Measurements from ENCODE around the gene DPH6. TPM values are rescaled to one million over a fixed set of nuclear protein-coding genes. Genes with fewer than 3 reads are reported as not detected.

The DPH6 gene
- total RNA-seq, 1 donor from 2014 or later = 20.9 TPM

GRCh38 chr15:35491999-35492398 is 54.0 kb downstream of the DPH6 start:
- Histone ChIP-seq H3K9me3 (ENCODE audit: control insufficient read depth in 3 of 3, low read length in 3 of 3) (no peaks in the 10 kb centered on the region), H3K9ac (ENCODE audit: low read depth in 1 of 3, low read length in 3 of 3) (no peak overlapping the region), H3K27me3 (ENCODE audit: control insufficient read depth in 3 of 3, insufficient read depth in 3 of 3, low read length in 3 of 3) (no peaks in the 10 kb centered on the region), H3K27ac (ENCODE audit: low read depth, low read length) (no peak overlapping the region), H3K4me1 (ENCODE audit: control insufficient read depth in 3 of 3, insufficient read depth in 3 of 3, low read length in 3 of 3) (peaks cover 0 to 4% (median 3%) of the 10 kb centered on the region in 3 donors), H3K4me3 (ENCODE audit: low read length in 3 of 3) (no peak overlapping the region), H3K36me3 (ENCODE audit: control insufficient read depth in 3 of 3, insufficient read depth in 3 of 3, low read length in 3 of 3) (peaks cover 0 to under 1% (median 0%) of the 10 kb centered on the region in 3 donors)

- Histone ChIP-seq H3K4me1 (ENCODE audit: control insufficient read depth in 3 of 3, insufficient read depth in 3 of 3, low read length in 3 of 3) (peaks cover 0 to 4% (median 3%) of the 10 kb centered on the region in 3 donors), H3K4me3 (ENCODE audit: low read length in 3 of 3) (no peak overlapping the region), H3K27ac (ENCODE audit: low read depth, low read length) (no peak overlapping the region), H3K9me3 (ENCODE audit: control insufficient read depth in 3 of 3, low read length in 3 of 3) (no peaks in the 10 kb centered on the region), H3K9ac (ENCODE audit: low read depth in 1 of 3, low read length in 3 of 3) (no peak overlapping the region), H3K36me3 (ENCODE audit: control insufficient read depth in 3 of 3, insufficient read depth in 3 of 3, low read length in 3 of 3) (peaks cover 0 to 5% (median 0%) of the 10 kb centered on the region in 3 donors), H3K27me3 (ENCODE audit: control insufficient read depth in 3 of 3, insufficient read depth in 3 of 3, low read length in 3 of 3) (no peaks in the 10 kb centered on the region)
Measured at GRCh38 chr15:35491173-35491572, 54.8 kb downstream of the DPH6 start.

GRCh38 chr15:35490511-35490910 is 55.5 kb downstream of the DPH6 start:
- Histone ChIP-seq H3K36me3 (ENCODE audit: control insufficient read depth in 3 of 3, insufficient read depth in 3 of 3, low read length in 3 of 3) (peaks cover 0 to 5% (median 0%) of the 10 kb centered on the region in 3 donors), H3K27me3 (ENCODE audit: control insufficient read depth in 3 of 3, insufficient read depth in 3 of 3, low read length in 3 of 3) (no peaks in the 10 kb centered on the region), H3K9me3 (ENCODE audit: control insufficient read depth in 3 of 3, low read length in 3 of 3) (no peaks in the 10 kb centered on the region), H3K4me3 (ENCODE audit: low read length in 3 of 3) (no peak overlapping the region), H3K9ac (ENCODE audit: low read depth in 1 of 3, low read length in 3 of 3) (no peak overlapping the region), H3K27ac (ENCODE audit: low read depth, low read length) (no peak overlapping the region), H3K4me1 (ENCODE audit: control insufficient read depth in 3 of 3, insufficient read depth in 3 of 3, low read length in 3 of 3) (peaks cover 0 to 4% (median 3%) of the 10 kb centered on the region in 3 donors)

GRCh38 chr15:35487417-35487816 is 58.5 kb downstream of the DPH6 start:
- Histone ChIP-seq H3K4me3 (ENCODE audit: low read length in 3 of 3) (no peak overlapping the region), H3K27me3 (ENCODE audit: control insufficient read depth in 3 of 3, insufficient read depth in 3 of 3, low read length in 3 of 3) (no peaks in the 10 kb centered on the region), H3K4me1 (ENCODE audit: control insufficient read depth in 3 of 3, insufficient read depth in 3 of 3, low read length in 3 of 3) (peaks cover 0 to 3% (median 0%) of the 10 kb centered on the region in 3 donors), H3K9ac (ENCODE audit: low read depth in 1 of 3, low read length in 3 of 3) (no peak overlapping the region), H3K27ac (ENCODE audit: low read depth, low read length) (no peak overlapping the region), H3K9me3 (ENCODE audit: control insufficient read depth in 3 of 3, low read length in 3 of 3) (no peaks in the 10 kb centered on the region), H3K36me3 (ENCODE audit: control insufficient read depth in 3 of 3, insufficient read depth in 3 of 3, low read length in 3 of 3) (peaks cover 0 to 11% (median 0%) of the 10 kb centered on the region in 3 donors)

- Histone ChIP-seq H3K4me1 (ENCODE audit: control insufficient read depth in 3 of 3, insufficient read depth in 3 of 3, low read length in 3 of 3) (no peaks in the 10 kb centered on the region), H3K27me3 (ENCODE audit: control insufficient read depth in 3 of 3, insufficient read depth in 3 of 3, low read length in 3 of 3) (no peaks in the 10 kb centered on the region), H3K9ac (ENCODE audit: low read depth in 1 of 3, low read length in 3 of 3) (no peak overlapping the region), H3K4me3 (ENCODE audit: low read length in 3 of 3) (no peak overlapping the region), H3K36me3 (ENCODE audit: control insufficient read depth in 3 of 3, insufficient read depth in 3 of 3, low read length in 3 of 3) (peaks cover 0 to 11% (median 0%) of the 10 kb centered on the region in 3 donors), H3K27ac (ENCODE audit: low read depth, low read length) (no peak overlapping the region), H3K9me3 (ENCODE audit: control insufficient read depth in 3 of 3, low read length in 3 of 3) (no peaks in the 10 kb centered on the region)
Measured at GRCh38 chr15:35486296-35486695, 59.7 kb downstream of the DPH6 start.

- Histone ChIP-seq H3K4me3 (ENCODE audit: low read length in 3 of 3) (no peak overlapping the region), H3K9me3 (ENCODE audit: control insufficient read depth in 3 of 3, low read length in 3 of 3) (no peaks in the 10 kb centered on the region), H3K4me1 (ENCODE audit: control insufficient read depth in 3 of 3, insufficient read depth in 3 of 3, low read length in 3 of 3) (no peaks in the 10 kb centered on the region), H3K27me3 (ENCODE audit: control insufficient read depth in 3 of 3, insufficient read depth in 3 of 3, low read length in 3 of 3) (no peaks in the 10 kb centered on the region), H3K36me3 (ENCODE audit: control insufficient read depth in 3 of 3, insufficient read depth in 3 of 3, low read length in 3 of 3) (peaks cover 0 to 11% (median 0%) of the 10 kb centered on the region in 3 donors), H3K27ac (ENCODE audit: low read depth, low read length) (no peak overlapping the region), H3K9ac (ENCODE audit: low read depth in 1 of 3, low read length in 3 of 3) (no peak overlapping the region)
Measured at GRCh38 chr15:35485411-35485810, 60.6 kb downstream of the DPH6 start.

GRCh38 chr15:35484231-35484945 is 61.6 kb downstream of the DPH6 start:
- Histone ChIP-seq H3K9ac (ENCODE audit: low read depth in 1 of 3, low read length in 3 of 3) (no peak overlapping the region), H3K36me3 (ENCODE audit: control insufficient read depth in 3 of 3, insufficient read depth in 3 of 3, low read length in 3 of 3) (peaks cover 0 to 11% (median 0%) of the 10 kb centered on the region in 3 donors), H3K27me3 (ENCODE audit: control insufficient read depth in 3 of 3, insufficient read depth in 3 of 3, low read length in 3 of 3) (no peaks in the 10 kb centered on the region), H3K9me3 (ENCODE audit: control insufficient read depth in 3 of 3, low read length in 3 of 3) (no peaks in the 10 kb centered on the region), H3K4me1 (ENCODE audit: control insufficient read depth in 3 of 3, insufficient read depth in 3 of 3, low read length in 3 of 3) (no peaks in the 10 kb centered on the region), H3K4me3 (ENCODE audit: low read length in 3 of 3) (no peak overlapping the region), H3K27ac (ENCODE audit: low read depth, low read length) (no peak overlapping the region)

GRCh38 chr15:35481992-35482391 is 64.0 kb downstream of the DPH6 start:
- H3K27ac ChIP-seq (ENCODE audit: low read depth, low read length) = no peak overlapping the region
- H3K4me3 ChIP-seq (ENCODE audit: low read length in 3 of 3) = no peak overlapping the region
- H3K36me3 ChIP-seq (ENCODE audit: control insufficient read depth in 3 of 3, insufficient read depth in 3 of 3, low read length in 3 of 3) = peaks cover 0 to 11% (median 0%) of the 10 kb centered on the region in 3 donors
- no peaks in the 10 kb centered on the region for H3K4me1 ChIP-seq (ENCODE audit: control insufficient read depth in 3 of 3, insufficient read depth in 3 of 3, low read length in 3 of 3)
- no peaks in the 10 kb centered on the region for H3K27me3 ChIP-seq (ENCODE audit: control insufficient read depth in 3 of 3, insufficient read depth in 3 of 3, low read length in 3 of 3)
- H3K9ac ChIP-seq (ENCODE audit: low read depth in 1 of 3, low read length in 3 of 3) = no peak overlapping the region
- H3K9me3 ChIP-seq (ENCODE audit: control insufficient read depth in 3 of 3, low read length in 3 of 3) = no peaks in the 10 kb centered on the region

GRCh38 chr15:35481064-35481463 is 64.9 kb downstream of the DPH6 start:
- H3K27me3 ChIP-seq (ENCODE audit: control insufficient read depth in 3 of 3, insufficient read depth in 3 of 3, low read length in 3 of 3) = no peaks in the 10 kb centered on the region
- H3K27ac ChIP-seq (ENCODE audit: low read depth, low read length) = no peak overlapping the region
- no peaks in the 10 kb centered on the region for H3K9me3 ChIP-seq (ENCODE audit: control insufficient read depth in 3 of 3, low read length in 3 of 3)

DNA sequence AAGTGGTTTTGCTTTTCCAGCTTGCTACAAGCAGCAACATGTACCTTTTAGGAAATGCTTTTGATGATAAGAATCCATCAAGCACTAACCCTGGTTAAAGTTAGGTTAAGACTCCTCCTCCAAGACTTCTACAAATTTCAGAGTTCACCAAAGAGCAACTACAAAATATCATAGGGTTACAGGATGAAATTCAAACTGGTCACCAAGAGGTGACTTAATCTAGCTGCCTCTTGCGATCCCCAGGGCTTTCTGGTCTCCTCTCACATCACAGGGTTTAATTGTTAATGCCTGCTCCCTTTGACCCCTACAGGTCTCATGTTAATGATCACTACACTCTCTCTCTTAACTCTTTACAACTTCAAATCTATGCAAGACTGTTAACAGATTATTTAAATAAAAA is 66.5 kb downstream of the DPH6 start:
- no peak overlapping the region for H3K27ac ChIP-seq (ENCODE audit: low read depth, low read length)
- no peaks in the 10 kb centered on the region for H3K27me3 ChIP-seq (ENCODE audit: control insufficient read depth in 3 of 3, insufficient read depth in 3 of 3, low read length in 3 of 3)
- peaks cover 0 to 4% (median 0%) of the 10 kb centered on the region in 3 donors for H3K36me3 ChIP-seq (ENCODE audit: control insufficient read depth in 3 of 3, insufficient read depth in 3 of 3, low read length in 3 of 3)
- no peaks in the 10 kb centered on the region for H3K9me3 ChIP-seq (ENCODE audit: control insufficient read depth in 3 of 3, low read length in 3 of 3)
- H3K4me1 ChIP-seq (ENCODE audit: control insufficient read depth in 3 of 3, insufficient read depth in 3 of 3, low read length in 3 of 3) = no peaks in the 10 kb centered on the region
- H3K9ac ChIP-seq (ENCODE audit: low read depth in 1 of 3, low read length in 3 of 3) = no peak overlapping the region
- no peak overlapping the region for H3K4me3 ChIP-seq (ENCODE audit: low read length in 3 of 3)

More at GRCh38 chr15:35481064-35481463, 64.9 kb downstream of the DPH6 start:
- Histone ChIP-seq H3K4me1 (ENCODE audit: control insufficient read depth in 3 of 3, insufficient read depth in 3 of 3, low read length in 3 of 3) (no peaks in the 10 kb centered on the region), H3K36me3 (ENCODE audit: control insufficient read depth in 3 of 3, insufficient read depth in 3 of 3, low read length in 3 of 3) (peaks cover 0 to 6% (median 0%) of the 10 kb centered on the region in 3 donors), H3K4me3 (ENCODE audit: low read length in 3 of 3) (no peak overlapping the region), H3K9ac (ENCODE audit: low read depth in 1 of 3, low read length in 3 of 3) (no peak overlapping the region)
